GM23248 (cell line): ENCODE results near the gene PPP1R26.

ENCODE experiments used
- EZH2 ChIP-seq: fragments of 200-600 bp; sonication (generic); IDR thresholded peaks from 2 replicates; pipeline ENCODE4 v1.6.1; 2018; ENCODE audit warnings: antibody characterized with exemption, mild to moderate bottlenecking; ENCODE audit not compliant: insufficient read depth, poor library complexity, severe bottlenecking
- EZH2phosphoT487 ChIP-seq: fragments of 200-600 bp; sonication (generic); IDR thresholded peaks from 2 replicates; pipeline ENCODE4 v1.6.1; 2018; ENCODE audit warnings: antibody characterized with exemption, moderate library complexity, mild to moderate bottlenecking, low read depth; ENCODE audit not compliant: insufficient read depth

GRCh38 chr9:135447126-135447525 lies 32.5 kb upstream of the PPP1R26 start:
- TF ChIP-seq EZH2, result no peak
- TF ChIP-seq EZH2phosphoT487, result no peak
